Suppressor macrophage (primary cell): ENCODE results near the gene SMARCAL1.
"Not testable (repeated sequence)": the region's sequence is repeated elsewhere in the genome, so short reads cannot be mapped to it uniquely, and the experiment has no call there.

Experiments
- DNase-seq, 4 experiments: peaks; one replicate each; pipeline ENCODE4 v3.0.0-alpha.2; 2020 to 2022

The SMARCAL1 gene

GRCh38 chr2:216502381-216503158 is 90.3 kb downstream of the SMARCAL1 start:
- no peak for DNase-seq

DNA sequence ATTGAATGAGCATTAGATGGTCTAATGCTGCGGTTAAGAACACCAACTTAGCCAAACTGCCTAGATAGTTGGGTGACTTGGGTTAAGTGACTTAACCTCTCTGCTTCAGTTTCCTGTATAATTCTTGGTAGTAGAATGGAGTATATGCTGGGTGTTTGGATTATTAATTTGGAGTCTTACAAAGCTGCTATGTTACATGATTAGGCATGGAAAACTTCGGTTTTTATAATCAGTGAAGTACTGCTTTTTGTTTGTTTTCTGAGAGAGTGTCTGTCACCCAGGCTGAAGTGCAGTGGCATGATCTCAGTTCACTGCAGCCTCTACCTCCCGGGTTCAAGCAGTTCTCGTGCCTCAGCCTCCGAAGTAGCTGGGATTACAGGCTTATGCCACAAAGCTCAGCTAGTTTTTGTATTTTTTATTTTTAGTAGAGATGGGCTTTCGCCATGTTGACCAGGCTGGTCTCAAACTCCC is 90.9 kb downstream of the SMARCAL1 start:
- no peak for DNase-seq

GRCh38 chr2:216503697-216504375 is 91.6 kb downstream of the SMARCAL1 start:
- DNase-seq = no peak

DNA sequence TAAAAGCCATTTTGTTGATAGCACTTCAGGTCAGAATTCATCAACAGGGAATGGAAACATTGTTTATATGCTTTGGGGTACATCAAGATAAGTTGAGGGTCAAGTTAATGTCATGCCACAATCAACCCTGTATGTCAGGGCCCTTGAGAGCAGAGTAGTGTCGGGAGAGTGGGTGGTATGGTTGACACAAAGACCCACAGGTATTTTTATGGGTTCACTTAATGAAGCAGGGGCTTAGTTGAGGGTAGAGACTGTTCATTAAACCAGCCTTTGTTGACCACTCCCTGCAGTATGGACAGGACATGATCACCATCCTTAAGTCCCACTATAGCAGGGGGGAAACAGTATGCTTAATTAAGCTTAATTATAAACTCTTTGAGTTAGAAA is 92.1 kb downstream of the SMARCAL1 start:
- DNase-seq = no peak

GRCh38 chr2:216505133-216506106 is 93.1 kb downstream of the SMARCAL1 start:
- DNase-seq = no peak

DNA sequence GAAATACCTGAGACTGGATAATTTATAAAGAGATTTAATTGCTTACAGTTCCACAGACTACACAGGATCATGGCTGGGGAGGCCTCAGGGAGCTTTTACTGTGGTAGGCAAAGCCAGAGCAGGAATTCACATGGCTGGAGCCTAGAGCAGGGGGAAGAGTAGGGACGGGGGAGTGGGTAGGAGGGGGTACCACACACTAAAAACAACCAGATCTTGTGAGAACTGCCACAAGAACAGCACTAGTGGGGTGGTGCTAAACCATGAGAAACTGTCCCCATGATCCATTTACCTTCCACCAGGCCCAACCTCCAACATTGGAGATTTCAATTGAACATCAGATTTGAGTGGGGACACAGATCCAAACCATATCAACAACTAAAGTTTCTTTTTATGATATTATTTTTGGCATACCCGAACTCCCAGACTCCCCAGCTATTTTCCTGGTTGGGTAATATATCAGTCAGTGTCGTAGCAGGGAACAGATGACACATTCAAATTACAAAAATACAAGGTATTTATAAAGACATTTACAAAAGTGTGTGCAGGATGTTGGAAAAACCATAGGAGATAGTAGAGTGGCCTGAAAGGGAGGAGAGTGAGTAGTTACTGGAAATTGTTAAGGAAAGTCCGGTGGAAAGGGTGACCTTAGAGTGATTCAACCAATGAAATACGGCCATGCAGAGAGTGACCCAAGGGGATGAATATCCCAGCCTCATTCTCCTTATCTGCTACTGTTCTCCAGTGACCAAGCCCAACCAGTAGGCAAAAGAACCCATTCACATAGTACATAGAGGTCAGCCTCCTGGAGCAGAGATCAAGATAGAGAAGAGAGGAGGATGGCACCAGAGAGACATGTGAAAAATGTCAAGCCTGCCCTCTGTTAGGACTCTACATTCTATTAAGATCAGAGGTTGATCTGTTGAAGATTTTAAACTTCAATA is 95.2 kb downstream of the SMARCAL1 start:
- no peak for DNase-seq

- peak in 3 of 4 experiments; percentile 50 to 61 (median 50) for DNase-seq
Measured at GRCh38 chr2:216508229-216508628, 95.9 kb downstream of the SMARCAL1 start.

GRCh38 chr2:216516730-216517350 is 104.6 kb downstream of the SMARCAL1 start:
- DNase-seq = peak in 2 of 4 experiments; percentile 51 to 65

DNA sequence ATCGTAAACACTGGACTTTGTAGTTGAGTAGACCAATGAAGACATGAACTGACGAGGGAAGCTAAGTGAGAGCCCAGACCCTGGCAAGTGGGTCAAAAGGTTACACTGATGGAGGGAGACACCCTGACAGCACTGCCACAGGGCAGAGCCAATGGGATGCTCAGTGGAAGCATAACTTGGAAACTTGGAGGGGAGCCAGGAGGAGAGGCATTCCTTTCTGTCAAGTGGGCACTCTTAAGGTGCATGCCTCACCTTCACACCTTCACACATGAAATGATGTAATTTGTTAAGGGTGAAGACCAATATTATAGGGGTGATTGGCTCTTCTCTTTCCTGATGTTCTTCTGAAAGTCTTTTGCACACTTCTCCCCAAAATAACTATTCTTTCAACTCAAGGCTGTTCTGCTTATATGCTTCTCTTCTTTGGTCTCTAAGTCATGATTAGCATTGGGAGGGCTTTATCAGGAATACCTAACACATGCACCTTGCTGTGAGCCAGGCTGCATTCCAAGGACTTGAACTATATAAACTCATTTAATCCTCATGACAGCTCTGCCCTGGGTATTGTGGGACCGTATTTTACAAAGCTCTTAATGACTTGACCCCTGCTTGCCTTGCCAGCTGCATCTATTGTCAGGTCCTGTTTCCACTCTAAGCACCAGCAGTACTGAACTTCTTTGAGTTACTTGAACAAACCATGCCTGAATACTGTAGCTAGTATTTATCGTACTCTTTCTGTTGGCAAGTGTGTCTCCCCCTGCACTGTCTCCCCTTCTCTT is 105.4 kb downstream of the SMARCAL1 start:
- DNase-seq = no peak

- not testable (repeated sequence) for DNase-seq
Measured at GRCh38 chr2:216518566-216519119, 106.4 kb downstream of the SMARCAL1 start.

DNA sequence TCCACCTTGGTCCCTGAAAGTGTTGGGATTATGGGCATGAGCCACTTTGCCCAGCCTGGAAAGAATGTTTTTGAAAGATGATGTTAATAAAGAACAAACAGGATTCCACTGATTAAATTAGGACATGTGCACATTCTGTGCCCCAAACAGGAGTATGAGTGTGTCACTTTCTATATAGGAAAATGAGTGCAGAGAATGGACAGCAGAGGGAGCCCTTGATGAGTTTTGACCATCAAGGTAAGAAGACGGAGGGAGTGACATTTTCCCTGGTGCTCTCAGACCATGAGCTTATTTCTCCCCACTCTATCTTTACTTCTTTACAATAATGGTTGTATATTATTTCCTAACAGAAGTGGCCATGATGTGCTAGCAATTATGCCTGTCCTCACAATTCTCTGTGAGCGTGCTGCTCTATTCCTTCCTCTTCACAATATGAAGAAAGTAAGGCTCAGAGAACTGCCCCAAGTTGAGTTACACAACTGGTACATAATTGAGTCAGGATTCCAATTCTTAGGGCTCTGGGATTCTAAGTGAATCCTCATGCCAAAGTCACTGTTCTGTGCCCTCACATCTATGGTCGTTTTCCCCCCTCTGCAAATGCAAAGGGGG is 107.0 kb downstream of the SMARCAL1 start:
- DNase-seq = peak; percentile 82 to 85 (median 84)

- DNase-seq = no peak
Measured at GRCh38 chr2:216520112-216520511, 107.8 kb downstream of the SMARCAL1 start.

- DNase-seq = no peak
Measured at GRCh38 chr2:216522892-216523502, 110.7 kb downstream of the SMARCAL1 start.

GRCh38 chr2:216525972-216526371 is 113.7 kb downstream of the SMARCAL1 start:
- no peak for DNase-seq

- no peak for DNase-seq
Measured at GRCh38 chr2:216526939-216527338, 114.7 kb downstream of the SMARCAL1 start.

- DNase-seq = no peak
Measured at GRCh38 chr2:216527600-216527999, 115.3 kb downstream of the SMARCAL1 start.

GRCh38 chr2:216532562-216532961 is 120.3 kb downstream of the SMARCAL1 start:
- DNase-seq = no peak
